HG03469 (cell line): ENCODE results near the gene ARHGAP4.

Source experiments
- ATAC-seq: cut with Tn5 transposase; IDR thresholded peaks from one replicate; pipeline ENCODE4 v1.9.1; 2021; ENCODE audit warnings: mild to moderate bottlenecking, moderate library complexity, moderate number of reproducible peaks; ENCODE audit not compliant: unreplicated experiment

ARHGAP4 gene

GRCh38 chrX:153908219-153908860, 17.7 kb downstream of the ARHGAP4 start:
- no peak for ATAC-seq

GRCh38 chrX:153907456-153907855, 18.6 kb downstream of the ARHGAP4 start:
- ATAC-seq: no peak

GRCh38 chrX:153906126-153906917, 19.7 kb downstream of the ARHGAP4 start:
- no peak for ATAC-seq

GRCh38 chrX:153905481-153906095, 20.5 kb downstream of the ARHGAP4 start:
- ATAC-seq: no peak

- no peak for ATAC-seq
These were observed 21.8 kb downstream of the ARHGAP4 start, which contains the start of gene AVPR2 for GRCh38 chrX:153903991-153904957. Gene AVPR2, plus strand, starts transcription at chrX:153904673. Its CDS starts 473 bp downstream, at chrX:153905146.

- no peak for ATAC-seq
These were observed 22.7 kb downstream of the ARHGAP4 start for GRCh38 chrX:153903238-153903980.

- no peak for ATAC-seq
These were observed 23.7 kb downstream of the ARHGAP4 start for GRCh38 chrX:153902385-153902784.

GRCh38 chrX:153901753-153902140, 24.3 kb downstream of the ARHGAP4 start:
- no peak for ATAC-seq

GRCh38 chrX:153900831-153901752, 25.0 kb downstream of the ARHGAP4 start:
- ATAC-seq: peak; percentile 56

GRCh38 chrX:153897899-153898298, 28.2 kb downstream of the ARHGAP4 start:
- no peak for ATAC-seq

GRCh38 chrX:153889123-153889522, 36.9 kb downstream of the ARHGAP4 start:
- no peak for ATAC-seq

GRCh38 chrX:153888344-153888743, 37.7 kb downstream of the ARHGAP4 start:
- ATAC-seq: no peak

GRCh38 chrX:153887385-153887784, 38.7 kb downstream of the ARHGAP4 start:
- no peak for ATAC-seq

- no peak for ATAC-seq
These were observed 39.1 kb downstream of the ARHGAP4 start for GRCh38 chrX:153886915-153887314.

- ATAC-seq: no peak
These were observed 39.8 kb downstream of the ARHGAP4 start, which contains the start of gene L1CAM for GRCh38 chrX:153885968-153886903. Gene L1CAM, minus strand, starts transcription at chrX:153886173. Its CDS starts 10,337 bp downstream, at chrX:153875836.

- ATAC-seq: no peak
These were observed 40.8 kb downstream of the ARHGAP4 start for GRCh38 chrX:153885208-153885787.

- no peak for ATAC-seq
These were observed 41.5 kb downstream of the ARHGAP4 start for GRCh38 chrX:153884590-153884989.
